CD14-positive monocyte (primary cell): ENCODE measurements around the gene GLYR1. TPM values are rescaled to one million over a fixed set of nuclear protein-coding genes. Genes with fewer than 3 reads are reported as not detected.

Source experiments
- DNase-seq, 3 donors: peaks; one replicate each; pipeline ENCODE4 v3.0.0-alpha.2; 2011 to 2022
- H2AFZ ChIP-seq: 2 replicates; pipeline ENCODE4 v1.6.0; 2012; ENCODE audit warnings: mild to moderate bottlenecking, low read depth, low read length, inconsistent platforms; ENCODE audit not compliant: insufficient read depth, poor library complexity, severe bottlenecking
- H3K27ac ChIP-seq, 2 donors: 1 replicate in 1 of 2; 2 replicates in 1 of 2; pipeline ENCODE4 v1.5.1; 2012 to 2013; ENCODE audit warnings: low read length in 2 of 2, control low read depth in 1 of 2, inconsistent platforms in 1 of 2, low read depth in 1 of 2, mild to moderate bottlenecking in 1 of 2
- H3K27me3 ChIP-seq, 2 donors: one replicate each; pipeline versions ENCODE4 v1.6.0 to v1.6.1; 2011 to 2013; ENCODE audit warnings: low read length in 2 of 2; ENCODE audit not compliant: control insufficient read depth in 2 of 2, insufficient read depth in 2 of 2
- H3K36me3 ChIP-seq, 2 donors: replicated peaks in 1 of 2; 1 replicate in 1 of 2; 2 replicates in 1 of 2; pipeline versions ENCODE4 v1.5.1 to v1.6.1; 2012 to 2013; ENCODE audit warnings: low read length in 2 of 2, control low read depth in 1 of 2, inconsistent platforms in 1 of 2, mild to moderate bottlenecking in 1 of 2; ENCODE audit not compliant: insufficient read depth in 2 of 2, control insufficient read depth in 1 of 2
- H3K4me1 ChIP-seq, 2 donors: 1 replicate in 1 of 2; 2 replicates in 1 of 2; pipeline versions ENCODE4 v1.5.1 to v1.6.1; 2012 to 2013; ENCODE audit warnings: low read length in 2 of 2, control low read depth in 1 of 2, inconsistent platforms in 1 of 2, mild to moderate bottlenecking in 1 of 2, moderate library complexity in 1 of 2; ENCODE audit not compliant: insufficient read depth in 2 of 2, control insufficient read depth in 1 of 2
- H3K4me2 ChIP-seq: replicated peaks from 2 replicates; pipeline ENCODE3; 2012; ENCODE audit warnings: low read length, moderate library complexity, mild to moderate bottlenecking; ENCODE audit not compliant: poor library complexity, severe bottlenecking; ENCODE audit errors: extremely low read depth
- H3K4me3 ChIP-seq, 3 experiments: fragments of 200-600 bp in 1 of 3; sonication (generic) in 1 of 3; replicated peaks in 1 of 3; 1 replicate in 2 of 3; 2 replicates in 1 of 3; pipeline ENCODE4 v1.5.1; 2011 to 2013; ENCODE audit warnings: low read length in 3 of 3, mild to moderate bottlenecking in 3 of 3, control low read depth in 2 of 3, low read depth in 2 of 3, inconsistent platforms in 1 of 3, moderate library complexity in 1 of 3
- H3K79me2 ChIP-seq: 2 replicates; pipeline ENCODE4 v1.6.0; 2012; ENCODE audit warnings: mild to moderate bottlenecking, control low read depth, inconsistent platforms, low read length, moderate library complexity; ENCODE audit not compliant: insufficient read depth
- H3K9ac ChIP-seq: 2 replicates; pipeline ENCODE4 v1.6.0; 2017; ENCODE audit warnings: low read length, mild to moderate bottlenecking; ENCODE audit not compliant: insufficient read depth, poor library complexity, severe bottlenecking
- H3K9me3 ChIP-seq, 2 donors: replicated peaks in 1 of 2; 1 replicate in 1 of 2; 2 replicates in 1 of 2; pipeline versions ENCODE4 v1.5.1 to v1.6.1; 2012 to 2013; ENCODE audit warnings: low read length in 2 of 2, control low read depth in 1 of 2; ENCODE audit not compliant: control insufficient read depth in 1 of 2, insufficient read depth in 1 of 2
- H4K20me1 ChIP-seq: 2 replicates; pipeline ENCODE4 v1.6.0; 2012; ENCODE audit warnings: mild to moderate bottlenecking, low read length, control low read depth, moderate library complexity; ENCODE audit not compliant: insufficient read depth
- H3K27ac Mint-ChIP-seq, 7 donors: one replicate each; pipeline ENCODE4 v1.8.0; 2020; ENCODE audit warnings: mild to moderate bottlenecking in 7 of 7, mixed read lengths in 7 of 7, moderate library complexity in 6 of 7, inconsistent platforms in 2 of 7
- H3K27me3 Mint-ChIP-seq, 3 donors: one replicate each; pipeline ENCODE4 v1.8.0; 2021 to 2022; ENCODE audit warnings: low read depth in 3 of 3, mild to moderate bottlenecking in 3 of 3, mixed read lengths in 3 of 3, moderate library complexity in 3 of 3, inconsistent platforms in 1 of 3
- H3K36me3 Mint-ChIP-seq, 2 donors: one replicate each; pipeline ENCODE4 v1.8.0; 2020; ENCODE audit warnings: mixed read lengths in 2 of 2, inconsistent platforms in 1 of 2, mild to moderate bottlenecking in 1 of 2
- H3K4me1 Mint-ChIP-seq: one replicate; pipeline ENCODE4 v1.8.0; 2020; ENCODE audit warnings: mild to moderate bottlenecking, mixed read lengths
- H3K4me3 Mint-ChIP-seq, 2 donors: one replicate each; pipeline ENCODE4 v1.8.0; 2020; ENCODE audit warnings: mild to moderate bottlenecking in 2 of 2, mixed read lengths in 2 of 2, moderate library complexity in 1 of 2
- H3K9me3 Mint-ChIP-seq, 7 donors: one replicate each; pipeline ENCODE4 v1.8.0; 2020 to 2022; ENCODE audit warnings: mixed read lengths in 7 of 7, mild to moderate bottlenecking in 6 of 7, moderate library complexity in 6 of 7, inconsistent platforms in 2 of 7
- CTCF ChIP-seq: fragments of 200-600 bp; IDR thresholded peaks from one replicate; pipeline ENCODE4 v1.8.0; 2022; ENCODE audit warnings: antibody characterized with exemption, mild to moderate bottlenecking
- WGBS: methylation state at CpG from one replicate; pipeline ENCODE4 v1.1.5; 2013; ENCODE audit warnings: missing lambda C conversion rate; ENCODE audit not compliant: insufficient coverage; 5-methylcytosine and 5-hydroxymethylcytosine counted together
- intact Hi-C, 2 donors: fragments of 100-400 bp; cut with micrococcal nuclease; formaldehyde crosslinking; loops; one replicate each; pipeline versions ENCODE4 v1.15.0 to v1.15.1; 2023
- polyA plus RNA-seq, 3 donors: library from polyadenylated mRNA; depleted of rRNA in 1 of 3; unstranded in 2 of 3; stranded (reverse) in 1 of 3; fragments of 300-500 nt in 2 of 3; fragments of >200 nt in 1 of 3; fragmentation: Illumina TruSeq in 2 of 3; gene quantifications; 1 replicate in 2 of 3; 2 replicates in 1 of 3; pipeline ENCODE4 v1.2.3, GENCODE V29; 2012 to 2021

The GLYR1 gene
- polyA plus RNA-seq, 3 donors, result 34.2 to 41.9 (median 39.3) TPM

DNA sequence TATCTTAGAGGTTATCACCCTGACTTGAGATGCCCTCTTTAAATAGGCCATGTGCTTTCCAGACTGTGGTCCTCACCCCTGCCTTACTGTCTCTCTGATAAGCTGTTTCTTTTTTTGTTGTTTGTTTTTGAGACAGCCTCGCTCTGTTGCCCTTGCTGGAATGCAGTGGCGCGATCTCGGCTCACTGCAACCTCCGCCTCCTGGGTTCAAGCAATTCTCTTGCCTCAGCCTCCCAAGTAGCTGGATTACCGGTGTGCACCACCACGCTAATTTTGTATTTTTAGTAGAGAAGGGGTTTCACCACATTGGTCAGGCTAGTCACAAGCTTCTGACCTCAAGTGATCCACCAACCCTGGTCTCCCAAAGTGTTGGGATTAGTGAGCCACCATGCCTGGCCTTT is 58.2 kb downstream of the GLYR1 start:
- no peak for TF ChIP-seq CTCF
- no peak overlapping the region for H3K4me3 Mint-ChIP-seq
- intact Hi-C loops, result no loop called here
- no peaks in the 10 kb centered on the region for H3K27me3 ChIP-seq
- H3K36me3 Mint-ChIP-seq, result no peaks in the 10 kb centered on the region
- H3K4me3 ChIP-seq, result no peak overlapping the region
- DNase-seq, result no peak
- H4K20me1 ChIP-seq, result no peaks in the 10 kb centered on the region
- H3K9ac ChIP-seq, result no peak overlapping the region
- no peak overlapping the region for H3K27ac Mint-ChIP-seq
- H3K4me2 ChIP-seq, result no peak overlapping the region
- H3K27me3 Mint-ChIP-seq, result peaks cover 1 to 9% (median 5%) of the 10 kb centered on the region in 3 donors
- H3K4me1 ChIP-seq, result no peaks in the 10 kb centered on the region
- no peaks in the 10 kb centered on the region for H3K9me3 ChIP-seq
- H3K4me1 Mint-ChIP-seq, result peaks cover 3% of the 10 kb centered on the region
- H3K36me3 ChIP-seq, result no peaks in the 10 kb centered on the region
- H2AFZ ChIP-seq, result no peak overlapping the region
- no CpG with 5 or more reads among the region's 7 CpGs for WGBS
- H3K9me3 Mint-ChIP-seq, result peaks cover 0 to 2% (median 0%) of the 10 kb centered on the region in 7 donors
- H3K27ac ChIP-seq, result no peak overlapping the region
- H3K79me2 ChIP-seq, result no peaks in the 10 kb centered on the region

- intact Hi-C loops, result no loop called here
- H3K27me3 Mint-ChIP-seq, result peaks cover 1 to 7% (median 5%) of the 10 kb centered on the region in 3 donors
- 91% methylated on average over 7 of the region's 9 CpGs for WGBS
- Histone ChIP-seq H3K36me3 (no peaks in the 10 kb centered on the region), H4K20me1 (no peaks in the 10 kb centered on the region), H3K4me3 (no peak overlapping the region), H3K27ac (no peak overlapping the region), H3K9me3 (no peaks in the 10 kb centered on the region), H3K4me2 (no peak overlapping the region), H2AFZ (no peak overlapping the region), H3K27me3 (no peaks in the 10 kb centered on the region), H3K9ac (no peak overlapping the region), H3K79me2 (no peaks in the 10 kb centered on the region), H3K4me1 (no peaks in the 10 kb centered on the region)
- no peaks in the 10 kb centered on the region for H3K36me3 Mint-ChIP-seq
- peaks cover 0 to 2% (median 0%) of the 10 kb centered on the region in 7 donors for H3K9me3 Mint-ChIP-seq
- no peak for DNase-seq
- TF ChIP-seq CTCF, result no peak
- H3K4me1 Mint-ChIP-seq, result peaks cover 3% of the 10 kb centered on the region
- no peak overlapping the region for H3K27ac Mint-ChIP-seq
- H3K4me3 Mint-ChIP-seq, result no peak overlapping the region
Observed at GRCh38 chr16:4788489-4788889, 58.6 kb downstream of the GLYR1 start.
